ENCODE data around the gene DOCK10. TPM values are rescaled to one million over a fixed set of nuclear protein-coding genes. Genes with fewer than 3 reads are reported as not detected.

The DOCK10 gene
- total and polyA plus RNA-seq, 10 of the 15 experiments (the other 5 are each of a cell fraction or from before 2014, with no cell fraction given): 16.9 to 120 (median 85.5) TPM

- TF ChIP-seq E4F1 (IDR thresholded peaks at IDR 0.05; ENCODE audit: borderline replicate concordance, partially characterized antibody): no peak
- TF ChIP-seq NKRF (conservative IDR thresholded peaks at IDR 0.05): no peak
Measured at GRCh38 chr2:224736227-224736626, 306.0 kb downstream of the DOCK10 start (continued).

- peaks cover 6% of the 10 kb centered on the region; the same call in 2 of the 3 replicates for H3K9me3 ChIP-seq (replicated peaks; ENCODE audit: control insufficient read depth, insufficient read depth, low read length)
- H3K9ac ChIP-seq (ENCODE audit: control insufficient read depth, insufficient read depth, low read length): no peak overlapping the region
- H3K4me2 ChIP-seq (ENCODE audit: control insufficient read depth, insufficient read depth): no peak overlapping the region
- ChIA-PET POLR2A (no interaction called here), SMC1A (ENCODE audit: uncharacterized antibody, unreplicated experiment) (no interaction called here), RAD21 (ENCODE audit: unreplicated experiment) (no interaction called here), CTCF (no interaction called here)
- no peak overlapping the region for H3K4me3 ChIP-seq
- no peaks in the 10 kb centered on the region for H3K79me2 ChIP-seq (ENCODE audit: control insufficient read depth, insufficient read depth, low read length)
- no peak for ATAC-seq
- no peak for FAIRE-seq
- no peaks in the 10 kb centered on the region for H3K27me3 ChIP-seq (replicated peaks in 1 of 2; ENCODE audit: control insufficient read depth in 2 of 2, insufficient read depth in 2 of 2, low read length in 1 of 2)
- WGBS (ENCODE audit: insufficient coverage, insufficient replicate concordance, low lambda C conversion rate, missing lambda C conversion rate): 0% methylated on average over 1 of the region's 1 CpG
- no TSS peak for BruUV-seq (replicated peaks)
- H4K20me1 ChIP-seq (ENCODE audit: control insufficient read depth, insufficient read depth): no peaks in the 10 kb centered on the region
- no peak overlapping the region for H2AFZ ChIP-seq (ENCODE audit: control insufficient read depth, low read depth, low read length)
- no peak overlapping the region for H3K27ac ChIP-seq (ENCODE audit: control insufficient read depth, insufficient read depth)
- intact Hi-C loops (cut with micrococcal nuclease; ENCODE audit: unreplicated experiment) (no loop called here), in situ Hi-C loops (cut with MboI) (no loop called here)
- no peaks in the 10 kb centered on the region for H3K36me3 ChIP-seq (ENCODE audit: control insufficient read depth in 2 of 2, insufficient read depth in 2 of 2, low read length in 1 of 2)
- DNase-seq (ENCODE audit: low read depth, low spot score): no peak
- H3K4me1 ChIP-seq (ENCODE audit: control insufficient read depth, insufficient read depth, low read length): no peaks in the 10 kb centered on the region
- TF ChIP-seq NFYB (IDR thresholded peaks at IDR 0.05; ENCODE audit: insufficient read depth, low read depth, low read length) (no peak), SPI1 (IDR thresholded peaks at IDR 0.05; ENCODE audit: borderline replicate concordance, insufficient read depth, low read depth, low read length) (peak; percentile 68; the same call in 1 of the 2 replicates), NR2C1 (IDR thresholded peaks at IDR 0.05) (no peak), CREM (IDR thresholded peaks at IDR 0.05; ENCODE audit: low read depth) (no peak), POLR2A (IDR thresholded peaks at IDR 0.05; ENCODE audit: low read depth, low read length) (no peak)
Measured at GRCh38 chr2:224734949-224735348, 307.3 kb downstream of the DOCK10 start.
